Activated T-cell treated with anti-CD3 and anti-CD28 coated beads, Interleukin-2, amount 50 U/mL, for 24 hours (primary cell): ENCODE results near the gene TFF1.
"Not testable (repeated sequence)": the region's sequence is repeated elsewhere in the genome, so short reads cannot be mapped to it uniquely, and the experiment has no call there.

Source experiments
- DNase-seq: peaks from one replicate; pipeline ENCODE4 v3.0.0-alpha.2; 2020
- H3K27ac Mint-ChIP-seq: 2 replicates; pipeline ENCODE4 v1.8.0; 2020; ENCODE audit warnings: mild to moderate bottlenecking, mixed read lengths
- H3K27me3 Mint-ChIP-seq: 2 replicates; pipeline ENCODE4 v1.8.0; 2020; ENCODE audit warnings: mixed read lengths
- H3K36me3 Mint-ChIP-seq: 2 replicates; pipeline ENCODE4 v1.8.0; 2020; ENCODE audit warnings: low read depth, mixed read lengths
- H3K4me1 Mint-ChIP-seq: 2 replicates; pipeline ENCODE4 v1.8.0; 2020; ENCODE audit warnings: low read depth, mixed read lengths
- H3K4me3 Mint-ChIP-seq: 2 replicates; pipeline ENCODE4 v1.8.0; 2020; ENCODE audit warnings: mild to moderate bottlenecking, moderate library complexity, mixed read lengths
- H3K9me3 Mint-ChIP-seq: 2 replicates; pipeline ENCODE4 v1.8.0; 2020; ENCODE audit warnings: mixed read lengths

TFF1 gene

DNA sequence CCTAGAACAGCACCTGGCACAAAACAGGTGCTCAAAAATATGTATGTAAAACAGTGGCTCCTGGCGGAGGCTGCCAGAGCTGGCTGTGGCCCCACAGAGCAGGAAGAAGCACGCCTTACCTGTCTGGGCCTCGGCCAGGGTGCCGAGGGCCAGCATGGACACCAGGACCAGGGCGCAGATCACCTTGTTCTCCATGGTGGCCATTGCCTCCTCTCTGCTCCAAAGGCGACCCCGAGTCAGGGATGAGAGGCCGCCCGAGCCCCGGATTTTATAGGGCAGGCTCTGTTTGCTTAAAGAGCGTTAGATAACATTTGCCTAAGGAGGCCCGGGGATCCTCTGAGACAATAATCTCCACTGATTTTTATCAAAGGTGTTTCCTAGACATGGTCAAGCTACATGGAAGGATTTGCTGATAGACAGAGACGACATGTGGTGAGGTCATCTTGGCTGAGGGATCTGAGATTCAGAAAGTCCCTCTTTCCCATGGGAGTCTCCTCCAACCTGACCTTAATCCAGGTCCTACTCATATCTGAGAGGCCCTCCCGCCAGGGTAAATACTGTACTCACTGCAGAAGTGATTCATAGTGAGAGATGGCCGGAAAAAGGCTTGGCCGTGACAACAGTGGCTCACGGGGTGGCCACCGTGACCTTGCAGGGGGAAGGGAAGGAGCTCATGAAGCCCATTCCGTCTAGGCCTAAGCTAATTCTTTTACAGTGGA lies at the start of gene TFF1:
TSS of gene TFF1 (minus strand) at position 244 of the 719 bp plus-strand sequence. CDS start at position 204, 40 bp downstream.
- no peaks in the 10 kb centered on the region for H3K9me3 Mint-ChIP-seq
- no peaks in the 10 kb centered on the region for H3K36me3 Mint-ChIP-seq
- no peak within 1 kb of the TSS for H3K27ac Mint-ChIP-seq
- peaks cover 19% of the 10 kb centered on the region for H3K4me1 Mint-ChIP-seq
- H3K27me3 Mint-ChIP-seq = no peaks in the 10 kb centered on the region
- H3K4me3 Mint-ChIP-seq = no peak within 1 kb of the TSS
- DNase-seq = no peak

DNA sequence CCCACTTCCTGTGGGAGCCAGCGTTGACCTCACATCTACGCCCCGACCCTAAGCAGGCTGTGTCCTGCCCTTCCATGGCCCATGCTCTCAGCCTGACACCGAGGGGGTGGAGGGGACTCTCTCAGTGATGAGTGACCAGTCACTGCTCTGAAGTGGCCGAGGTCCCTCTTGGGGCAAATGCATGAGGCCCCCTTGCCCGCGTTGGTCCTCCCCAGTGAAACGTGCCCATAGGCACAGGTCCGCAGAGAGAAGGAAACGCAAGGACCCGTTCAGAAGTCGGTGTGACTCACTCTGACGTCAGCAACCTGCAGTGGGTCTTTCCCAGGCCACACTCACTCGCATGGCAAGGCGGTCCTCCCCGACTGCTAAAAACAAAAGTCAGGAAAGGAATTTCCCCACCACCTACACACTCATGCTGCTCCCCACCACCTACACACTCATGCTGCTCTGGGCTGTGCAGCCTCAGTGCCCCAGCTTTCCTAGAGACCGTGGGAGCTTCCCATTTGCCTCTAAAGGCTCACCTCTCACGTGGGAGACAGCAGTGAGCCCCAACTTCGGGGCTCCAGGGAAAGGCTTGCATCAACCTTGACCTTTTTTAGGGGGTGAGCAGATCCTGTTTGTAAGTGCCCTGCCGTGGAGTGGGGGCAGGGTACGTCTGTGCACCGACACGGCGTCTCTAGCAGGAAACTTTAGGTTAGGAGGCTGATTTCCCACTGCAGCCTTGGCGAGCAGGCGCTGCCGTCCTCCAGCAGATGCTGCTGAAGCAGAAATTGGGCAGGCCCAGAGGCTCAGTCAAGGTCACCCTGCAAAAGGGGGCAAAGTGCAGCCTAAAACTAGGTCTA lies 48.8 kb upstream of the TFF1 start:
- Mint-ChIP-seq H3K9me3 (peaks cover 3% of the 10 kb centered on the region), H3K36me3 (peaks cover 49% of the 10 kb centered on the region), H3K27me3 (no peaks in the 10 kb centered on the region), H3K4me1 (peaks cover 25% of the 10 kb centered on the region), H3K4me3 (peak overlapping the region; percentile 71), H3K27ac (peak overlapping the region; percentile 99)
- peak; percentile 90 for DNase-seq

DNA sequence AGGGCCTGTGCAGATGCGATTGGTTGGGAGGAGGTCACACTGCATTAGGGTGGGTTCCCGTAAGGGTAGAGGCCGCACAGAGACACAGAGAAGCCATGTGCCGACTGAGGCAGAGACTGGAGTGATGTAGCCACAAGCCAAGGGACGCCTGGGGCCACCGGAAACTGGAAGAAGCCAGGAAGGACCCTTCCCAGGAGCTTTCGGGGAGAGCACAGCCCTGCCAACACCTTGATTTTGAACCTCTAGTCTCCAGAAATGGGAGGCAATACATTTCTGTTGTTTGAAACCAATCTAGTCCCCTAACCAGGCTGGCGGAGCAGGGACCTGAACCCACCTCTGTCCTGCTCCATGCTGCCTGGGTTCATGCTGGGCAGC lies 48.2 kb upstream of the TFF1 start:
- Mint-ChIP-seq H3K9me3 (peaks cover 3% of the 10 kb centered on the region), H3K36me3 (peaks cover 43% of the 10 kb centered on the region), H3K4me1 (peaks cover 24% of the 10 kb centered on the region), H3K4me3 (peak overlapping the region; percentile 71), H3K27ac (peak overlapping the region; percentile 99), H3K27me3 (no peaks in the 10 kb centered on the region)
- DNase-seq = no peak

DNA sequence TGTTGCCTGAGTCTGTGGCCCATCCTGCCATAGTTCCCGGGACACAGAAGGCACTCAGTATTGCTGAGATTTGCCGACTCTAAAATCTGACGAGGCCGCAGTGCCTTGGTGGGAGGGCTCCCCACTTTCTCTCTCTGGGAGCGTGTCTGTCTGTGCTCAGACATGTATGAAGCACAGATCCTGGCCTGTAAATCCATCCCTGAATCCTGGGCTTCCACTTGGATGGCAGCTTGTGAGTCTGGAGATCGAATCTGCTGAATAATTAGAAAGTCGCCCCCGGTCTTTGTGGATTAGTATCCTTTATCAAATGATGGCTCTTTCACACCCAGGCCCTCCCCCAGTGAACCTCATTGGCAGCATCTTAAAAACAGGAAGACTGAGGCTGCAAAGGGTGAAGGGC lies 47.7 kb upstream of the TFF1 start:
- peaks cover 3% of the 10 kb centered on the region for H3K9me3 Mint-ChIP-seq
- peaks cover 38% of the 10 kb centered on the region for H3K36me3 Mint-ChIP-seq
- H3K4me1 Mint-ChIP-seq = peaks cover 24% of the 10 kb centered on the region
- peak overlapping the region; percentile 51 for H3K4me3 Mint-ChIP-seq
- H3K27ac Mint-ChIP-seq = peak overlapping the region; percentile 99
- H3K27me3 Mint-ChIP-seq = no peaks in the 10 kb centered on the region
- no peak for DNase-seq

DNA sequence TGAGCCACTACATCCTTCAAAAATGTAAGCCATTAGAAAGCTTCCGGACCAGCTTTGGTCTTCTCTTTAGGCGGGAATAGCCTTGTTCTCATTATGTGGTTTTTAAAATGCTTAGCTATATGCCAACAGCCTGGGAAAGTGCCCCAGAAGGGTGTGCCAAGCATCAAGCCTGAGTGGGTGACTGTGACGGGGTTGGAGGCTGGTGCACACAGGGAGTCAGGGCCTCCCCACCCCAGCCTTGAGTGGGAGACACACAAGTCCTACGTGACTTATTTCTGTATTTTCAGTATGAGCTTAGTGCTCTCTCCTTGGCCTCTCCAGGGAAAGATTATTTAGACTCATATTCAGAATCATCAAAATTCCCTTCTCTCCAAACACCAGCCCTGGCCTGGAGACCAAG lies 47.2 kb upstream of the TFF1 start:
- peaks cover 23% of the 10 kb centered on the region for H3K4me1 Mint-ChIP-seq

DNA sequence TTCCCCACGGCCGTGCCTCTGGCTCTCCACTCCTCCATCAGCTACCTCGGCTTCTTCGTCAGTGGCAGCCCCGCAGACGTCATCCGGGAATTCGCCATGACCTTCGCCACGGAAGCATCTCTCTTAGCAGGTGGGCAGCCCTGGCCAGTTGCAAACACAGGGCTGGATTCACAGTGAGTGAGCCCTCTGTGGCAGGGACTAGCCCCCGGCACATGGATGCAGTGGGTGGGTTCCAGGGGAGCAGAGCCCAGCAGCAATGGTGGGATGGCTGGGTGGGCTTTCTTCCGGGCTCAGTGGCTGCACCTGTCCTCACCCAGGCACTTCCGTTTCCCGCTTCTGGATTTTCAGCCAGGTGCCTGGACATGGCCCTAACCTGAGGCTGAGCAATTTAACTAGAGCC lies 46.8 kb upstream of the TFF1 start:
- Mint-ChIP-seq H3K9me3 (peaks cover 3% of the 10 kb centered on the region), H3K27ac (peak overlapping the region; percentile 99), H3K4me3 (peak overlapping the region; percentile 51), H3K27me3 (no peaks in the 10 kb centered on the region), H3K36me3 (peaks cover 34% of the 10 kb centered on the region), H3K4me1 (peaks cover 23% of the 10 kb centered on the region)
- peak; percentile 30 for DNase-seq

More for the DNA sequence above, 47.2 kb upstream of the TFF1 start:
- H3K4me3 Mint-ChIP-seq = peak overlapping the region; percentile 51
- peaks cover 3% of the 10 kb centered on the region for H3K9me3 Mint-ChIP-seq
- H3K27me3 Mint-ChIP-seq = no peaks in the 10 kb centered on the region
- peak; percentile 64 for DNase-seq
- H3K27ac Mint-ChIP-seq = peak overlapping the region; percentile 99
- H3K36me3 Mint-ChIP-seq = peaks cover 34% of the 10 kb centered on the region

DNA sequence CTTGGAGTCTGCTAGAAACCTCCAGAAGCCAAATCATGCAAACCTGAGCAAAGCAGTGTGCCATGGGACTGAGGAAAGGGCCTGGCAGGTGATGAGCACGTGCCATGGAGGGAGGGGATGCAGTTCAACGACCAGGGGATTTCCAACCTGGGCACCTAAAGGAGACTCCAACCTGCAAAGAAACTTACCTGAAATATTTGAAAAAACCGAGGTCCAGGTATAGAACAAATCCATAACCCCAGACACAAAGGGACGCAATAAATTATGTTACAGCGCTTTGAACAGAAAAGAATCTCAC lies 46.2 kb upstream of the TFF1 start:
- Mint-ChIP-seq H3K27ac (peak overlapping the region; percentile 15), H3K4me1 (peaks cover 26% of the 10 kb centered on the region), H3K36me3 (peaks cover 34% of the 10 kb centered on the region)

DNA sequence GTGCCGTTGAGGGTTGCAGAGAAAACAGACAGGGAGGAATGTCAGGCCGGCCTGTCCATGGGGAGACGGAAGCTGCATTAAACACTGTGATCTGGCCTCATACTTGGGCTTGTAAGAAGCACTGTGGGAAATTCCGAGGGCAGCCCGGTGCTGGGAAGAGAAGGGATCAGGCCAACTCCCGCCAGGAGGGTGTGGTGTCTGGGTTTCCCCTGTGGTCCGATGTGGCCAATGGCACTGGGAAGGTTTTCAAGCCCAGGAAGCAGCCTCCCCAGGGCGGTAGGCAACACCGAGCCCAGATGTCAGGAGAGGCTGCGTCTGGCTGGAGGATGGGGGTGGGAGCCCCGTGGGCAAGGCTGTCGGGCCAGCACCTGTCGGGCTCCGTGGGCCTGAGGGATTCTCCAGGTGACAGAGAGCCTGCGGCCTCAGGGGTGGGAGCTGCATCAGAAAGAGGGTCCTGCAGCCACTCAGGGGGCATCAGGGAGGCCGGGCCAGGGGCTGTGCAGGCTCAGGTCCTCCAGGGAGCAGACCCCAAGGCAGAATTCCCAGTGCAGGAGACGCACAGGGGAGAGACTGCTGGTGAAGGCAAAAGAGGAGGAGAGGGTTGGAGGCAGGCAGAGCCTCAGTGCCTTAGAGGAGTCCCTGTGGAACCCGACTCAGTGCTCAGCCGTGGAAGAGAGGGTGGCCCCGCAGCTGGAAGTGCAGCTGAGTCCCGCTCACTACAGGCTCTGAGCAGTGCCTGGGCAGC lies 45.7 kb upstream of the TFF1 start:
- H3K4me3 Mint-ChIP-seq = peak overlapping the region; percentile 11
- peaks cover 28% of the 10 kb centered on the region for H3K4me1 Mint-ChIP-seq
- H3K9me3 Mint-ChIP-seq = no peaks in the 10 kb centered on the region
- H3K27me3 Mint-ChIP-seq = no peaks in the 10 kb centered on the region
- H3K27ac Mint-ChIP-seq = no peak overlapping the region
- DNase-seq = peak; percentile 31
- H3K36me3 Mint-ChIP-seq = peaks cover 35% of the 10 kb centered on the region

More for the DNA sequence above, 46.2 kb upstream of the TFF1 start:
- no peak for DNase-seq
- peak overlapping the region; percentile 11 for H3K4me3 Mint-ChIP-seq
- H3K27me3 Mint-ChIP-seq = no peaks in the 10 kb centered on the region
- peaks cover 2% of the 10 kb centered on the region for H3K9me3 Mint-ChIP-seq

DNA sequence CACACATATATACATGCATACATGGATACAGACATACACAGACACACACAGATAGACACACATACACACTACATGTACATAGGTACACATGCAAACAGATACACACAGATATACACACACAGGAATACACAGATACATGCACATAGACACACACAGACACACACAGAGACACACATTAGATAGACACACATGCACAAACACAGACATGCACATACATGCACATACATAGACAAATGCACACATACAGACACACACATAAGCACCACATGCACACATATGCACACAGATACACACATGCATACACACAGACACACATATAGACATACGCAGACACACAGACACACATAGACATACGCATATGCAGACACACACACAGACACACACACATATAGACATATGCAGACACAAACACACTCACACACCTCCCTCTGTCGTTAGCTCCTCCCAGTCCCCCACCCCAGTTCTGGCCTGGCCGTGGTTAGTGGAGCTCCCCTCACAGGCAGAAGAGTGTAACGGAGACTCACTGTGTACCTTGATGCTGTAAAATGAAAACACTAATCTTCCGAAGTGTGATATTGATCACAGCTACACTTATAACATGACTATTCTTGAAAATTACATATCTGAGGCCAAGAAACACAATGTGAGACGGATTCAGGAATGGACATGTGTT lies 45.0 kb upstream of the TFF1 start:
- H3K4me1 Mint-ChIP-seq = peaks cover 35% of the 10 kb centered on the region
- H3K36me3 Mint-ChIP-seq = peaks cover 35% of the 10 kb centered on the region
- DNase-seq = peak; percentile 41

DNA sequence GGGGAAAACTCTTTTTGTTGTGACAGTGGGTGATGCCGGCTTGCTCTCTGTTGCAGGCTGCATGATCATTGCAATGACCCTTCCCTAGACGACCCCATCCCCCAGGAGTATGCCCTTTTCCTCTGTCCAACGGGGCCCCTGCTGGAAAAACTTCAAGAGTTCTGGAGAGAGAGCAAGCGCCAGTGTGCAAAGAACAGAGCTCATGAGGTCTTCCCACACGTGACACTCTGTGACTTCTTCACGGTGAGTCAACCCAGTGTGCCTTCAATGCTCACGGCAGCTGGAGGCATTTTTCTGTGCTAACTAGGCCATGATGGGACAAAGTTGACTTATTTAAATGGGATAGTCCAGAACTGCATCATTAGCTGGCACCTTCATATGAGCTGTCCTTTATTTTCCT lies 43.0 kb upstream of the TFF1 start:
- Mint-ChIP-seq H3K9me3 (no peaks in the 10 kb centered on the region), H3K4me1 (peaks cover 45% of the 10 kb centered on the region), H3K27me3 (no peaks in the 10 kb centered on the region), H3K36me3 (peaks cover 42% of the 10 kb centered on the region), H3K27ac (peak overlapping the region; percentile 55), H3K4me3 (peak overlapping the region; percentile 6)
- peak; percentile 32 for DNase-seq

More for the DNA sequence above, 45.0 kb upstream of the TFF1 start:
- no peak overlapping the region for H3K27ac Mint-ChIP-seq
- no peaks in the 10 kb centered on the region for H3K27me3 Mint-ChIP-seq
- no peak overlapping the region for H3K4me3 Mint-ChIP-seq
- no peaks in the 10 kb centered on the region for H3K9me3 Mint-ChIP-seq

DNA sequence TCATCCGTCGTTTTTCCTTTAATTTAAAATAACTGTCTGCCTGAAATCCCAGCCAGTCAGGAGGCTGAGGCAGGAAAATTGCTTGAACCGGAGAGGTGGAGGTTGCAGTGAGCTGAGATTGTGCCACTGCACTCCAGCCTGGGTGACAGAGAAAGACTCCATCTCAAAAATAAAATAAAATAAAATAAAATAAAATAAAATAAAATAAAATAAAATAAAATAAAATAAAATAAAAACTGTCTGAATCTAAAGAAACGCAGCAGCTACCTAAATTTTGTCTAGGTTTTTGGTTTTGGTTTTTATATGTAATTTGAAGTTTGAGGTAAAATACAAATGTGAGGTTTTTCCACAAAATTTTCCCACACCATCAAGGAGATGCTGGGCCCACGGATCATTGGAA lies 42.4 kb upstream of the TFF1 start:
- not testable (repeated sequence) for DNase-seq, H3K9me3 Mint-ChIP-seq, H3K27me3 Mint-ChIP-seq, H3K4me3 Mint-ChIP-seq
- Mint-ChIP-seq H3K4me1 (peaks cover 46% of the 10 kb centered on the region), H3K36me3 (peaks cover 49% of the 10 kb centered on the region), H3K27ac (peak overlapping the region; percentile 98)

DNA sequence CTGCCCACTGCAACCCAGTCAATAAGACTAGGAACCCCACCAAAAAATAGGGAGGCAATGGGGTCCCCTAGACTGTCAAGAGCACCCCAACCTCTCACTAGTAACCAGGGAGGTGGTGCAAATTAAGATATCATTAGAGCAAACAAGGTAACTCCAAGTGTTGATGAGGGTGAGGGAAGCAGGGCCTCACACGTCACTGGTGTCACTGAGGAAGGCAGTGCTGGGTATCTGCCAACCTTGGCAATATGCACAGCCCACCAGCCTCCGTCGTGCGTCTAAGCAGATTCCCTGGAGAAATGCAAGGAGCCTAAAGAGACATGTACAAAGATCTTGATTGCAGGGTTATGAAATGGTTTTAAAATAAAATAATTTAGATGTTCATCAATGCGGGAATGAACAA lies 41.1 kb upstream of the TFF1 start:
- Mint-ChIP-seq H3K36me3 (peaks cover 55% of the 10 kb centered on the region), H3K27ac (peak overlapping the region; percentile 98), H3K4me3 (peak overlapping the region; percentile 95), H3K4me1 (peaks cover 58% of the 10 kb centered on the region), H3K9me3 (no peaks in the 10 kb centered on the region), H3K27me3 (no peaks in the 10 kb centered on the region)
- DNase-seq = no peak

DNA sequence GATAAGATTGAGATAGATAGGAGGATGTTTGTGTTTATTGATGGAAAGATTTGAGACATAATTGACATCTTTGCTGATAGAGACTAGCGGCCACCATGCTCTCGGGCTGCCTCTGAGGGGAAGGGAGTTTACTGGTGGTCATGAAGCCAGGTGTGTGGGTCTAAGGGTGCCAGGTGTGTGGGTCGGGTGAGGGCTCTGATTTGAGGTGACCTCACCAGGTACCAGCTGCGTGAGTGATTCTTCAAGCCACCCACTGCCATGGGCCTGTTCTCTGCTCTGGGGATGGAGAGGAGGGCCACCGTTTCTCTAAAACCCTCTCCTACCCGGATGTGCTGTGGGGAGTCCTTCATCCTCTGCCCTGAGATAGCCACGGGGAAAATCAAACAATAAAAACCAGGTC lies 40.5 kb upstream of the TFF1 start:
- DNase-seq = peak; percentile 47
- peaks cover 59% of the 10 kb centered on the region for H3K36me3 Mint-ChIP-seq
- H3K4me1 Mint-ChIP-seq = peaks cover 63% of the 10 kb centered on the region
- H3K4me3 Mint-ChIP-seq = peak overlapping the region; percentile 95
- peaks cover 4% of the 10 kb centered on the region for H3K9me3 Mint-ChIP-seq
- H3K27me3 Mint-ChIP-seq = no peaks in the 10 kb centered on the region
- H3K27ac Mint-ChIP-seq = peak overlapping the region; percentile 98

DNA sequence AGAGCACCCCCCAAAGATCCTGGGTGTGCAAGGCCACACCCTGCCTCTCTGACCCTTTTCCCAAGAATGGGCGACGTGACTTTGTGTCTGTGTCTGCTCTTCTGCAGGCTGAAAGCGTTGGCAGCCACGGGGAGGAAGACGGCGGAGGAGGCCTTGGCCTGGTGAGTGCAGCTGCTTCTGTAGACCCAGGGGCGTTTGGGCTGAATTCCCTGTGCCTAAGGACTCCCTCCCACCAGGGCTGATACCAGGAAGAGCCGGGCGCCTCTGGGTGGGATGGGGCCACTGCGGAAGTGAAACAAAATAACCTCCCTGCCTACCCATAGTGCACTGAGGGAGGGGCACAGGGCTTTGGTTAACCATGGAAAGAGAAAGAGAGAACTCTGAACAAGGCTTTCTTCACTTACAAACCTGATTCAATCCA lies 39.9 kb upstream of the TFF1 start:
- no peaks in the 10 kb centered on the region for H3K27me3 Mint-ChIP-seq
- H3K4me1 Mint-ChIP-seq = peaks cover 69% of the 10 kb centered on the region
- peaks cover 9% of the 10 kb centered on the region for H3K9me3 Mint-ChIP-seq
- H3K36me3 Mint-ChIP-seq = peaks cover 64% of the 10 kb centered on the region
- peak overlapping the region; percentile 98 for H3K27ac Mint-ChIP-seq
- peak; percentile 78 for DNase-seq
- peak overlapping the region; percentile 95 for H3K4me3 Mint-ChIP-seq
